HG02759 (cell line): Measurements from ENCODE around the gene NLRP1.
"Not testable (repeated sequence)": the region's sequence is repeated elsewhere in the genome, so short reads cannot be mapped to it uniquely, and the experiment has no call there.

Source experiments
- ATAC-seq: cut with Tn5 transposase; IDR thresholded peaks from one replicate; pipeline ENCODE4 v1.9.1; 2021; ENCODE audit warnings: mild to moderate bottlenecking, moderate library complexity; ENCODE audit not compliant: unreplicated experiment

The NLRP1 gene

GRCh38 chr17:5588584-5588983, 4.3 kb upstream of the NLRP1 start:
- ATAC-seq = no peak

- no peak for ATAC-seq
These were observed 3.2 kb upstream of the NLRP1 start for GRCh38 chr17:5587438-5588032.

- no peak for ATAC-seq
These were observed 1.7 kb upstream of the NLRP1 start for GRCh38 chr17:5585836-5586521.

- ATAC-seq = no peak
These were observed 1.0 kb upstream of the NLRP1 start for GRCh38 chr17:5585287-5585794.

GRCh38 chr17:5583426-5584382, 605 bp downstream of the NLRP1 start:
- peak; percentile 9 for ATAC-seq

GRCh38 chr17:5582209-5583185, 1.8 kb downstream of the NLRP1 start:
- ATAC-seq = no peak

- no peak for ATAC-seq
These were observed 2.7 kb downstream of the NLRP1 start for GRCh38 chr17:5581655-5582054.

GRCh38 chr17:5580969-5581368, 3.3 kb downstream of the NLRP1 start:
- no peak for ATAC-seq

- ATAC-seq = no peak
These were observed 3.9 kb downstream of the NLRP1 start for GRCh38 chr17:5580367-5580766.

- ATAC-seq = not testable (repeated sequence)
These were observed 5.5 kb downstream of the NLRP1 start for GRCh38 chr17:5578768-5579167.

- not testable (repeated sequence) for ATAC-seq
These were observed 11.3 kb downstream of the NLRP1 start for GRCh38 chr17:5573017-5573416.

- no peak for ATAC-seq
These were observed 13.0 kb downstream of the NLRP1 start for GRCh38 chr17:5571281-5571680.

- ATAC-seq = no peak
These were observed 18.5 kb downstream of the NLRP1 start for GRCh38 chr17:5565808-5566207.

- ATAC-seq = no peak
These were observed 20.9 kb downstream of the NLRP1 start for GRCh38 chr17:5563456-5563855.

GRCh38 chr17:5562661-5563360, 21.5 kb downstream of the NLRP1 start:
- ATAC-seq = no peak

GRCh38 chr17:5561736-5562571, 22.4 kb downstream of the NLRP1 start:
- ATAC-seq = no peak

- no peak for ATAC-seq
These were observed 23.8 kb downstream of the NLRP1 start for GRCh38 chr17:5560361-5560988.
